B cell (primary cell): ENCODE results near the gene CDH13.

Experiments used
- CTCF ChIP-seq: fragments of 200-600 bp; IDR thresholded peaks from one replicate; pipeline ENCODE4 v1.8.0; 2022; ENCODE audit warnings: antibody characterized with exemption, mild to moderate bottlenecking
- EZH2 ChIP-seq: IDR thresholded peaks from 2 replicates; pipeline ENCODE4 v1.6.1; 2012; ENCODE audit warnings: borderline replicate concordance, low read depth, mild to moderate bottlenecking, moderate library complexity, low read length; ENCODE audit not compliant: insufficient read depth, poor library complexity, severe bottlenecking

- no peak for TF ChIP-seq CTCF
- no peak for TF ChIP-seq EZH2
Measured at GRCh38 chr16:82586130-82586529, 40.6 kb upstream of the CDH13 start.
